Colonic mucosa (tissue), 4 donors: ENCODE measurements around the gene POLR3H. TPM values are rescaled to one million over a fixed set of nuclear protein-coding genes. Genes with fewer than 3 reads are reported as not detected.
A peak's percentile ranks its signal among the peaks of the same experiment; 100 is the strongest.

Experiments
- DNase-seq: peaks from one replicate; pipeline ENCODE4 v3.0.0-alpha.2; 2020
- H3K27ac ChIP-seq: fragments of 200-600 bp; one replicate; pipeline ENCODE4 v1.8.0; 2021
- H3K27me3 ChIP-seq: fragments of 200-600 bp; one replicate; pipeline ENCODE4 v1.8.0; 2021
- H3K36me3 ChIP-seq: fragments of 200-600 bp; one replicate; pipeline ENCODE4 v1.8.0; 2021
- H3K4me1 ChIP-seq: fragments of 200-600 bp; one replicate; pipeline ENCODE4 v1.8.0; 2021; ENCODE audit warnings: mild to moderate bottlenecking
- H3K4me3 ChIP-seq: fragments of 200-600 bp; one replicate; pipeline ENCODE4 v1.8.0; 2021
- H3K9ac ChIP-seq, 2 donors: one replicate each; pipeline ENCODE4 v1.7.0; 2013; ENCODE audit warnings: control low read depth in 2 of 2, low read depth in 2 of 2, low read length in 2 of 2
- H3K9me3 ChIP-seq: fragments of 200-600 bp; one replicate; pipeline ENCODE4 v1.8.0; 2021
- CTCF ChIP-seq: fragments of 200-600 bp; IDR thresholded peaks from one replicate; pipeline ENCODE4 v1.8.0; 2022; ENCODE audit warnings: antibody characterized with exemption, mild to moderate bottlenecking
- intact Hi-C: fragments of 100-400 bp; cut with DNase I; formaldehyde crosslinking; loops from one replicate; pipeline ENCODE4 v1.14.1; 2022
- total RNA-seq, 2 donors: library from RNA; stranded (reverse); fragmentation: NEBNext Ultra II Directional in 1 of 2; extraction: Animal tissue kit (Norgen Biotek cat#: 25700) in 1 of 2; gene quantifications; one replicate each; pipeline ENCODE4 v1.2.1, GENCODE V29; 2021
- donor health status: healthy.
- donor health status: DM: no; HTN: no; CAD: no.
- donor health status: DM: no; HTN: no; CAD: no.

Gene POLR3H
- total RNA-seq, 2 donors from 2014 or later = 9.2 to 20.0 TPM

DNA sequence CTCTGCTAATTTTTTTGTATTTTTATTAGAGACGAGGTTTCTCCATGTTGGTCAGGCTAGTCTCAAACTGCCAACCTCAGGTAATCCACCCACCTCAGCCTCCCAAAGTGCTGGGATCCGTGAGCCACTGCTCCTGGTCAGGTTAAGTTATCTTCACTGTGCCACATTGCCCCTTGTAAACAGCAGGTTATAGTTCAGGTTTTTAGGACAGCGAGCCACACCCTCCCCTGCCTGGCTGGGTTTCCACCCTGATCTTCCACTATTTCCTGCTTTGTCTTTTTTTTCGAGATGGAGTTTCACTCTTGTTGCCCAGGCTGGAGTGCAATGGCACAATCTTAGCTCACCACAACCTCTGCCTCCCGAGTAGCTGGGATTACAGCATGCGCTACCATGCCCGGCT is 59.2 kb downstream of the POLR3H start:
- Histone ChIP-seq H3K36me3 (no peaks in the 10 kb centered on the region), H3K4me1 (peaks cover 10% of the 10 kb centered on the region), H3K9ac (peak overlapping the region in 1 of 2 donors; percentile 14), H3K4me3 (no peak overlapping the region), H3K27ac (peak overlapping the region; percentile 69), H3K9me3 (no peaks in the 10 kb centered on the region), H3K27me3 (no peaks in the 10 kb centered on the region)
- intact Hi-C loops = no loop called here
- DNase-seq = peak; percentile 77
- no peak for TF ChIP-seq CTCF

DNA sequence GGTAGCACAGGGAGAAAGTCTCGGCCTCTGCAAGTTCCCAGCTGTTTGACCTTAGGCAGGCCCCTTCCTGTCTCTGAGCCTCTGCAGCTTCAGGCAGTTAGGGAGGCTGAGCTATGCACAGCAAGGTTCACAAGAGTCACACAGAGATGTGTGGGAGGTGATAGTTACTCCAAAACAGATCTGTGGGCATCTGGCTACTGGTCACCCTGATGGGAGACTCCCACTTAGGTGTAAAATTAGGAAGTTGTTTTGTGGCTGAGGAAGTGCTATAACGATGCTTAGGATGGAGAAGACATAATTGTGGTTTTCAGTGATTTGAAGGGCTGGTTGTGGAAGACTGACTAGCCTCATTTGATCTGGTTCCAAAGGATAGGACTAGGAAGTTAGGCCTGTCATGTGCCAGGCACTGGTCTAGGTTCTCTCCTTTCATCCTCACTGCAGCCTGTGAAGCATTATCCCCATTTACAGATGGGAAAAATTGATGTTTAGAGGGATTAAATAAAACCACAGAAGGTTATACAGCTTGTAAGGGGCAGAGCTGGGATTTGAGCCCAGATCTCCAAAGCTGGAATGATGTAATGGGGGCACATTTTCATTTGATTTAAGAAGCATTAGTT is 61.8 kb downstream of the POLR3H start:
- TF ChIP-seq CTCF = no peak
- intact Hi-C loops = no loop called here
- Histone ChIP-seq H3K27me3 (no peaks in the 10 kb centered on the region), H3K9ac (no peak overlapping the region), H3K4me1 (peaks cover 16% of the 10 kb centered on the region), H3K27ac (peak overlapping the region; percentile 44), H3K4me3 (no peak overlapping the region), H3K9me3 (no peaks in the 10 kb centered on the region), H3K36me3 (peaks cover 5% of the 10 kb centered on the region)
- no peak for DNase-seq

DNA sequence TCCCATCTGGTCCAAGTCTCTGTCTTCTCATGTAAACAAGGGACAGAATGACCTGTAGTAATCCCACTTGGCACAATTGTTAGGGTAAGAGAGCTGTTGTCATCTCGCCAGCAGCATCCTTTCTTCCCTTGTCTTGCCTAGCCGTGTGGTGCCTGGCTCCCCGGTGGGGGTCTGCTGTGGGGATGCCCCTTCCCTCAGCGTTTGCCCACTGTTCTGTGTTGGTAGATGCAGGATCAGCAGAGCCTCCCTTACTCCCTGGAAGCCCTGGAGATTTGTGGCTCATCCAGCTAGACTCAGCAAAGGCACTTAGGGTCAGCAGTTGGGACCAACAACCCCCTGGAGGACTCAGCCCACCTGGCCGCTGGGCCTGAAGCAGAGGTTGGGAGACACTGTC is 62.3 kb downstream of the POLR3H start:
- Histone ChIP-seq H3K27me3 (no peaks in the 10 kb centered on the region), H3K9ac (no peak overlapping the region), H3K36me3 (peaks cover 7% of the 10 kb centered on the region), H3K27ac (no peak overlapping the region), H3K4me3 (no peak overlapping the region), H3K4me1 (peaks cover 16% of the 10 kb centered on the region), H3K9me3 (no peaks in the 10 kb centered on the region)
- no peak for TF ChIP-seq CTCF
- intact Hi-C loops = no loop called here
- no peak for DNase-seq

DNA sequence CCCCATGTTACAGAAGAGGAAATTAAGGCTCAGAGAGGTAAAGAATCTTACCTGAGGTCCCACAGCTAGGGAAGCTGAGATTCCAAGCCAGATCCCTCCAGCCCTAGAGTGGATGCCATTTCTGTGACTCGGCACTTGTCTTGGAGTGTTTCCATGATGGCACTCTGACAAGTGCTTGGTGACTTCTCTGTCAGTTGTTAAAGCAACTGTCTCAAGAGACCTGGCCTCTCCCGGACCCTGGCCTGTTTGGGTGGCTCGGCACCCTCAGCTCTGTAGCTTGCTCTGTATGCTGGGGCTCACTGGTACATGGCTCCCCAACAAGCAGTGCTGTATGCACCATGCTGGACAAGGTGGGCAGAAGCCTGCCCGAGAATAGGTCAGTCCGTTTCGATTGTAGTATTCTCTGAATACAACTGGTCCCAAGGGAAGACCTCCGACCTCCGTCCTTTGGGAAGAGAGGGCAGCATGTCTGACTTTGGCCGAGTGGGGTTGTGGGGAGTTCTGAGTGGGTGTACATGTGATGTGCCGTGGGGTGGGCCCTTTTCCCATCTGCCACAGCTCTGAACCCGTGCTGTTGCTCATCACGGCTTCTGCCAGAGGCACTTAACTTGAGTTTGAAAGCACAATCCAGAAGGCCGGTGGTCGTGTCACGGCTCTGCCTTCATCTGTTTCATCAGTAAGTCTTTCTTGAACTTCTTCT is 63.0 kb downstream of the POLR3H start:
- Histone ChIP-seq H3K9me3 (no peaks in the 10 kb centered on the region), H3K9ac (no peak overlapping the region), H3K4me3 (no peak overlapping the region), H3K4me1 (peaks cover 16% of the 10 kb centered on the region), H3K27me3 (no peaks in the 10 kb centered on the region), H3K36me3 (peaks cover 7% of the 10 kb centered on the region), H3K27ac (no peak overlapping the region)
- DNase-seq = no peak
- no peak for TF ChIP-seq CTCF
- intact Hi-C loops = no loop called here

GRCh38 chr22:41480397-41480735 is 63.9 kb downstream of the POLR3H start:
- H3K36me3 ChIP-seq = peaks cover 7% of the 10 kb centered on the region
- H3K9me3 ChIP-seq = no peaks in the 10 kb centered on the region
- H3K4me1 ChIP-seq = peaks cover 11% of the 10 kb centered on the region
- H3K4me3 ChIP-seq = no peak overlapping the region
- H3K9ac ChIP-seq = no peak overlapping the region
- intact Hi-C loops = no loop called here
- no peak overlapping the region for H3K27ac ChIP-seq
- no peaks in the 10 kb centered on the region for H3K27me3 ChIP-seq
- DNase-seq = no peak
- TF ChIP-seq CTCF = no peak
